ENCODE measurements around the gene VPS54.

The VPS54 gene, protein sequence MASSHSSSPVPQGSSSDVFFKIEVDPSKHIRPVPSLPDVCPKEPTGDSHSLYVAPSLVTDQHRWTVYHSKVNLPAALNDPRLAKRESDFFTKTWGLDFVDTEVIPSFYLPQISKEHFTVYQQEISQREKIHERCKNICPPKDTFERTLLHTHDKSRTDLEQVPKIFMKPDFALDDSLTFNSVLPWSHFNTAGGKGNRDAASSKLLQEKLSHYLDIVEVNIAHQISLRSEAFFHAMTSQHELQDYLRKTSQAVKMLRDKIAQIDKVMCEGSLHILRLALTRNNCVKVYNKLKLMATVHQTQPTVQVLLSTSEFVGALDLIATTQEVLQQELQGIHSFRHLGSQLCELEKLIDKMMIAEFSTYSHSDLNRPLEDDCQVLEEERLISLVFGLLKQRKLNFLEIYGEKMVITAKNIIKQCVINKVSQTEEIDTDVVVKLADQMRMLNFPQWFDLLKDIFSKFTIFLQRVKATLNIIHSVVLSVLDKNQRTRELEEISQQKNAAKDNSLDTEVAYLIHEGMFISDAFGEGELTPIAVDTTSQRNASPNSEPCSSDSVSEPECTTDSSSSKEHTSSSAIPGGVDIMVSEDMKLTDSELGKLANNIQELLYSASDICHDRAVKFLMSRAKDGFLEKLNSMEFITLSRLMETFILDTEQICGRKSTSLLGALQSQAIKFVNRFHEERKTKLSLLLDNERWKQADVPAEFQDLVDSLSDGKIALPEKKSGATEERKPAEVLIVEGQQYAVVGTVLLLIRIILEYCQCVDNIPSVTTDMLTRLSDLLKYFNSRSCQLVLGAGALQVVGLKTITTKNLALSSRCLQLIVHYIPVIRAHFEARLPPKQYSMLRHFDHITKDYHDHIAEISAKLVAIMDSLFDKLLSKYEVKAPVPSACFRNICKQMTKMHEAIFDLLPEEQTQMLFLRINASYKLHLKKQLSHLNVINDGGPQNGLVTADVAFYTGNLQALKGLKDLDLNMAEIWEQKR

DNA sequence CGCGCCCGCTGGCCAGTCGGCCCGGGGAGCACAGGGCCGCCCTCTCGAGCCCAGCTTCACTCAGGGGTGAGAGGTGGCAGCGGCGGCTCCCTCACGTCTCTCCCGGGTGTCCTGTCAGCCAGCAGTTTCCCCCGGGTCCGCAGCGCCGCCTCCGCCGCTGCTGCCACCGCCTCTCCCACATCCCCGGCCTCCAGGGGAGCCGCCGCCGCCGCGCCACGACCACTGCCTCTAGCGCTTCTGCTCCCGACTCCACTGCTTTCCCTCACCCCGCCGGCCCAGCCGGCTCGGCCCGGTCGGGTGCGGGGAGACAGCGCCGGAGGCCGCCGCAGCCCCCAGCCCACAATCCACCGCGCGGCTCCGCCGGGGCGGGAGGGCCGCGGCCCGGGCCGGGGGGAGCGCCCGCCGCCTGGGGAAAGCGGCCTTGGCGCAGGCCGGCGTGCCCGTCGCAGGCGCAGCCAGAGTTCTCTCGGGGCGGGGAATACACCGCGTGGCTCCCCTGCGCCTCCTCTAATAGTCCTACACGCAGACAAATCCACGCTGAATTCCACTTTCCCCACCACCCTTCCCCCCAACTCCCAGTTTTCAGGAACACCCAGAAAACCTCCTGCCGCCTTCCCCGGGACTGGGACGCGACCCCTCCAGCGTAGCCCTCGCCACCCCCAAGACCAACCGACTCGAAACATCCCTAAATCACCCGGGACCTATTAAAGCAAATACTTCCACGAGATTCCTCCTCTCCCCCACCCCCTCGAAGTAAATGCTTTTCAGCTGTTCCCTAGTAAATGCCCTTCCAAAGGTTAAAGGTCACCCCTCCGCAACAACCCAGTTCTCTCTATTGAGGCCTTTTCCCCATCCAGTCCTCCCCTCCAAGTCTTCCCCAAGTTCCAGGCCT lies at the start of gene VPS54:
VPS54 (minus strand) TSS at position 346 of the 892 bp plus-strand sequence. CDS start 35,429 bp downstream, outside the sequence.
- Histone ChIP-seq H3K27me3 (ENCODE audit: control insufficient read depth in 1 of 2, insufficient read depth in 2 of 2, low read length in 2 of 2) (no peaks in the 10 kb centered on the region), H3K36me3 (ENCODE audit: control insufficient read depth in 1 of 2, insufficient read depth in 2 of 2, low read length in 2 of 2) (no peaks in the 10 kb centered on the region), H3K4me3 (ENCODE audit: low read depth in 1 of 2, low read length in 2 of 2) (peak within 1 kb of the TSS; percentile 78 to 90), H3K4me1 (ENCODE audit: control insufficient read depth in 1 of 2, insufficient read depth in 2 of 2, low read length in 2 of 2) (peaks cover 16 to 32% of the 10 kb centered on the region in 2 donors), H3K9me3 (ENCODE audit: control insufficient read depth in 1 of 2, low read length in 2 of 2) (no peaks in the 10 kb centered on the region), H3K9ac (ENCODE audit: low read depth in 1 of 2, low read length in 2 of 2) (peak within 1 kb of the TSS; percentile 76 to 81), H3K27ac (ENCODE audit: low read depth, low read length) (peak within 1 kb of the TSS; percentile 92)

DNA sequence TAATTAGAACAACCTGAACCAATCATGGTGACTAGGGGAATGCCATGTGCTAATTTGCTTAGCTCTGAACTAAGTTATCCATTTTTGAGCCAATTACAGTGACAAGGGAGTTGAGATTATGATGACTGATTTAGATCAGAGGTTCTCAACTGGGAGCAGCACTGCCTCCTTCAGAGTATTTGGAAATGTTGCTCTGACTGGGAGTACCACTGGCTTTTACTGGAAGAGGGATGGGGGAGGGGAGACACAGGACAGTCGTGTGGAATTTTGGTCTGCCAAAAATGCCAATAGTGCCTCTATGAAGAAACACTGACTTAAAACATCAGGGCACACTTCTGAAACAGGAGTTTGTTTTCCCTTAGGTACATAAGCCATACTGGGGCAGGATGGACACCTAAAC lies 48.1 kb upstream of the VPS54 start:
- no peak overlapping the region for H3K27ac ChIP-seq (ENCODE audit: low read depth, low read length)
- H3K4me3 ChIP-seq (ENCODE audit: low read depth in 1 of 2, low read length in 2 of 2): no peak overlapping the region
- H3K27me3 ChIP-seq (ENCODE audit: control insufficient read depth in 1 of 2, insufficient read depth in 2 of 2, low read length in 2 of 2): no peaks in the 10 kb centered on the region
- H3K9ac ChIP-seq (ENCODE audit: low read depth in 1 of 2, low read length in 2 of 2): no peak overlapping the region
- no peaks in the 10 kb centered on the region for H3K36me3 ChIP-seq (ENCODE audit: control insufficient read depth in 1 of 2, insufficient read depth in 2 of 2, low read length in 2 of 2)
- no peaks in the 10 kb centered on the region for H3K9me3 ChIP-seq (ENCODE audit: control insufficient read depth in 1 of 2, low read length in 2 of 2)
- peaks cover 8 to 10% of the 10 kb centered on the region in 2 donors for H3K4me1 ChIP-seq (ENCODE audit: control insufficient read depth in 1 of 2, insufficient read depth in 2 of 2, low read length in 2 of 2)

DNA sequence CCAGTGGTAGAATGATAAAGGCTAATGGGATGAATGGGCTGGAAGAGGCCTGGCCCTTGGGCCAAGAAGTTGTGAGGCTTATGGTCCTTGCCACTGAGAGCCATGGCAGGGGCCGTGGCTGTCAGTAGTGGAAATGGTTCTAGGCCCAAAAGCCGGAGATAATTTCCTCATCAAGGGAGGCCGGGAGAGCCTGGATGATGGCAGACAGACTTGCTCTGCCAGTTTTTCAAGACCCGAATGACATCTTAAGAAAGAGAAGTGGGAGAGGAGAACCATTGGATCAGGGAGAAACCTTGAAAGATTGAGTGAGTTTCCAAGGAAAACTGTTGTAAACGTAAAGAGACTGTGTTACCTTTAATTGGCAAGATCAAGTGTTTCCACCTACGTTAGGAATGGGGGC lies 46.3 kb upstream of the VPS54 start:
- no peaks in the 10 kb centered on the region for H3K36me3 ChIP-seq (ENCODE audit: control insufficient read depth in 1 of 2, insufficient read depth in 2 of 2, low read length in 2 of 2)
- no peak overlapping the region for H3K4me3 ChIP-seq (ENCODE audit: low read depth in 1 of 2, low read length in 2 of 2)
- H3K27me3 ChIP-seq (ENCODE audit: control insufficient read depth in 1 of 2, insufficient read depth in 2 of 2, low read length in 2 of 2): no peaks in the 10 kb centered on the region
- no peak overlapping the region for H3K9ac ChIP-seq (ENCODE audit: low read depth in 1 of 2, low read length in 2 of 2)
- no peaks in the 10 kb centered on the region for H3K9me3 ChIP-seq (ENCODE audit: control insufficient read depth in 1 of 2, low read length in 2 of 2)
- no peak overlapping the region for H3K27ac ChIP-seq (ENCODE audit: low read depth, low read length)
- H3K4me1 ChIP-seq (ENCODE audit: control insufficient read depth in 1 of 2, insufficient read depth in 2 of 2, low read length in 2 of 2): peaks cover 8 to 10% of the 10 kb centered on the region in 2 donors

DNA sequence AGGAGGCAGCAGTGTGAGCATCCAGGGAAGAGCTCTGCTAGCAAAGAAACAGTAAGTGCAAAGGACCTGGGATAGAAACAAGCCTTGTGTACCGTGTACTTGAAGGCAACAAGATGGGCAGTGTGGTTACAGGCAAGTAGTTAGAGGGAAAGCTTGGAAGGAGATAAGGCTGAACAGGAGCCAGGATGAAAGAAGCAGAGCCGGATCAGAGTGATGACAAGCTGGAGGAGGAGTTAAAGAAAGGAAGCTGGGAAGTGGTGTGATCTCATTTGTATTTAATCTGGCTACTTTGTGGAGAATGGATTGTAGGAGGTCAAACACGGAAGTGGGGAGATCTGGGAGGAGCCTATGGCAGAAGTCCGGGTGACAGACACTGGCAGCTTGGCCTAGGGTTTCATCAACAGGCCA lies 44.7 kb upstream of the VPS54 start:
- no peak overlapping the region for H3K27ac ChIP-seq (ENCODE audit: low read depth, low read length)

DNA sequence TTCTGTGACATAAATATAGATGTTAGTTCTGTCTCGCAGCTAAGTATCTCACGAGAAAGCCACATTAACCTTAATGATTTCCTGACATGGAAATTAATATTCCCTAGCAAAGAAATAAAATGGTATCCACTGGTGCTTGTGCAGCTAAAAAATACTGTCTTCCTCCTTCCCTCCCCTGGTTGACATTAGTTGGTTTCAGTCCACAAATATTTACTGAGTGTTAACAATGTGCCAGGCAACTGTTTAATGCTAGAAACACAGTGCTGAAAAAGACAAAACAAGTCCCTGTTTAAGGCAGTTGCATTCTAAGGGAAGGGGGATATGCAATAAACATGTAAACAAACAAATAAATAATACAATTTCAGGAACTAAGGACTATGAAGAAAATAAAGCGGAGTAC lies 44.2 kb upstream of the VPS54 start:
- Histone ChIP-seq H3K4me3 (ENCODE audit: low read depth in 1 of 2, low read length in 2 of 2) (no peak overlapping the region), H3K4me1 (ENCODE audit: control insufficient read depth in 1 of 2, insufficient read depth in 2 of 2, low read length in 2 of 2) (peaks cover 8 to 10% of the 10 kb centered on the region in 2 donors), H3K27me3 (ENCODE audit: control insufficient read depth in 1 of 2, insufficient read depth in 2 of 2, low read length in 2 of 2) (no peaks in the 10 kb centered on the region), H3K36me3 (ENCODE audit: control insufficient read depth in 1 of 2, insufficient read depth in 2 of 2, low read length in 2 of 2) (no peaks in the 10 kb centered on the region), H3K9me3 (ENCODE audit: control insufficient read depth in 1 of 2, low read length in 2 of 2) (no peaks in the 10 kb centered on the region), H3K9ac (ENCODE audit: low read depth in 1 of 2, low read length in 2 of 2) (no peak overlapping the region), H3K27ac (ENCODE audit: low read depth, low read length) (no peak overlapping the region)

More for the DNA sequence above, 44.7 kb upstream of the VPS54 start:
- Histone ChIP-seq H3K4me3 (ENCODE audit: low read depth in 1 of 2, low read length in 2 of 2) (no peak overlapping the region), H3K9me3 (ENCODE audit: control insufficient read depth in 1 of 2, low read length in 2 of 2) (no peaks in the 10 kb centered on the region), H3K36me3 (ENCODE audit: control insufficient read depth in 1 of 2, insufficient read depth in 2 of 2, low read length in 2 of 2) (no peaks in the 10 kb centered on the region), H3K27me3 (ENCODE audit: control insufficient read depth in 1 of 2, insufficient read depth in 2 of 2, low read length in 2 of 2) (no peaks in the 10 kb centered on the region), H3K9ac (ENCODE audit: low read depth in 1 of 2, low read length in 2 of 2) (no peak overlapping the region), H3K4me1 (ENCODE audit: control insufficient read depth in 1 of 2, insufficient read depth in 2 of 2, low read length in 2 of 2) (peaks cover 8 to 10% of the 10 kb centered on the region in 2 donors)

DNA sequence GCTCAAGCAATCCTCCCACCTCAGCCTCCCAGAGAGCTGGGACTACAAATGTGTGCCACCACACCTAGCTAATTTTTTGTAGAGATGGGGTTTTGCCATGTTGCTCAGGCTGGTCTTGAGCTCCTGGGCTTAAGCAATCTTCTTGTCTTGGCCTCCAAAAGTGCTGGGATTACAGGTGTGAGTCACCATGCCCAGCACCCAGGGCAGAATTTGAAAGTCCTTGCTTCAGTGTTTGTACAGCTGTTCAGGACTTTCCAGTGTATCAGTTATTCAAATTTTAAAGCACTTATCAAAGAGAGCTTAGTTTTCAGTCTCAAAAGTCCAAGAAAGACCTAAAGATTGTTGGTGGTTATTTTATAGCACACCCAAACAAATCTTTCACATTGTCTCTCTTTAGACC lies 43.6 kb upstream of the VPS54 start:
- Histone ChIP-seq H3K36me3 (ENCODE audit: control insufficient read depth in 1 of 2, insufficient read depth in 2 of 2, low read length in 2 of 2) (no peaks in the 10 kb centered on the region), H3K4me1 (ENCODE audit: control insufficient read depth in 1 of 2, insufficient read depth in 2 of 2, low read length in 2 of 2) (peaks cover 8 to 10% of the 10 kb centered on the region in 2 donors), H3K27ac (ENCODE audit: low read depth, low read length) (no peak overlapping the region), H3K27me3 (ENCODE audit: control insufficient read depth in 1 of 2, insufficient read depth in 2 of 2, low read length in 2 of 2) (no peaks in the 10 kb centered on the region), H3K9me3 (ENCODE audit: control insufficient read depth in 1 of 2, low read length in 2 of 2) (no peaks in the 10 kb centered on the region), H3K4me3 (ENCODE audit: low read depth in 1 of 2, low read length in 2 of 2) (no peak overlapping the region), H3K9ac (ENCODE audit: low read depth in 1 of 2, low read length in 2 of 2) (no peak overlapping the region)

DNA sequence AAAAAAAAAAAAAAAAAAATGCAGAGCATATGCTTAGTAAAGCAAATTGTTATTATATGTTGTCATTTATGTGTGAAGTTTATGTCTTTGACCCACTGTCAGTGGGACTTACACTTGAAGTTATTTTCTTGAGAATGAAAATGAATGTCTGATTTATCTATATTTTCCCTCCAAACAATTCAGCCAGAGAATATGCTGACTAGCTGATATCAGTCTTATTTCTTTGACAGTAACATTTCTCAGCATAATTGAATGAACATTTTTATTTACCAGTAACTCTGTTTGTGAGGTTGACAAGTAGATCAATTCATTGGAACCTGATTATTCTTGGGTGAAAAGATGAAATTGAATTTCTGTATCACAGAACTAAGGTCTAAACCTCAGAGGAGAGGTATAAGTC lies 40.0 kb upstream of the VPS54 start:
- H3K4me3 ChIP-seq (ENCODE audit: low read depth in 1 of 2, low read length in 2 of 2): no peak overlapping the region
- no peak overlapping the region for H3K27ac ChIP-seq (ENCODE audit: low read depth, low read length)
- no peaks in the 10 kb centered on the region for H3K36me3 ChIP-seq (ENCODE audit: control insufficient read depth in 1 of 2, insufficient read depth in 2 of 2, low read length in 2 of 2)
- H3K4me1 ChIP-seq (ENCODE audit: control insufficient read depth in 1 of 2, insufficient read depth in 2 of 2, low read length in 2 of 2): peaks cover 8 to 10% of the 10 kb centered on the region in 2 donors
- no peaks in the 10 kb centered on the region for H3K27me3 ChIP-seq (ENCODE audit: control insufficient read depth in 1 of 2, insufficient read depth in 2 of 2, low read length in 2 of 2)
- no peak overlapping the region for H3K9ac ChIP-seq (ENCODE audit: low read depth in 1 of 2, low read length in 2 of 2)
- H3K9me3 ChIP-seq (ENCODE audit: control insufficient read depth in 1 of 2, low read length in 2 of 2): no peaks in the 10 kb centered on the region

DNA sequence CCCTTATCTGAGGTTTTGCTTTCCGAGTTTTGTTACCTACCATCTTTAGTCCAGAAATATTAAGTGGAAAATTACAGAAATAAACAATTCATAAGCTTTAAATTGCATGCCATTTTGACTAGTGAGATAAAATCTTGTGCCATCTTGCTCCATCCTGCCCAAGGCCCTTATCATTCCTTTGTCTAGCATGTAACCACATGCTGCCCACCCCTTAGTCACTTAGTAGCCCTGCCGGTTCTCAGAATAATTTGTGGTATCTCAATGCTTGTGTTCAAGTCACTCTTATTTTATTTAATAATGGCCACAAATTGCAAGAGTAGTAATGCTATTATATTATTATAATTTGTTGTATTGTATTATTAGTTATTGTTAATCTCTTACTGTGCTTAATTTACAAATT lies 36.8 kb upstream of the VPS54 start:
- no peak overlapping the region for H3K27ac ChIP-seq (ENCODE audit: low read depth, low read length)
- H3K9me3 ChIP-seq (ENCODE audit: control insufficient read depth in 1 of 2, low read length in 2 of 2): no peaks in the 10 kb centered on the region
- no peaks in the 10 kb centered on the region for H3K27me3 ChIP-seq (ENCODE audit: control insufficient read depth in 1 of 2, insufficient read depth in 2 of 2, low read length in 2 of 2)
- H3K4me3 ChIP-seq (ENCODE audit: low read depth in 1 of 2, low read length in 2 of 2): no peak overlapping the region
- peaks cover 0 to 4% of the 10 kb centered on the region in 2 donors for H3K4me1 ChIP-seq (ENCODE audit: control insufficient read depth in 1 of 2, insufficient read depth in 2 of 2, low read length in 2 of 2)
- H3K36me3 ChIP-seq (ENCODE audit: control insufficient read depth in 1 of 2, insufficient read depth in 2 of 2, low read length in 2 of 2): no peaks in the 10 kb centered on the region
- no peak overlapping the region for H3K9ac ChIP-seq (ENCODE audit: low read depth in 1 of 2, low read length in 2 of 2)

DNA sequence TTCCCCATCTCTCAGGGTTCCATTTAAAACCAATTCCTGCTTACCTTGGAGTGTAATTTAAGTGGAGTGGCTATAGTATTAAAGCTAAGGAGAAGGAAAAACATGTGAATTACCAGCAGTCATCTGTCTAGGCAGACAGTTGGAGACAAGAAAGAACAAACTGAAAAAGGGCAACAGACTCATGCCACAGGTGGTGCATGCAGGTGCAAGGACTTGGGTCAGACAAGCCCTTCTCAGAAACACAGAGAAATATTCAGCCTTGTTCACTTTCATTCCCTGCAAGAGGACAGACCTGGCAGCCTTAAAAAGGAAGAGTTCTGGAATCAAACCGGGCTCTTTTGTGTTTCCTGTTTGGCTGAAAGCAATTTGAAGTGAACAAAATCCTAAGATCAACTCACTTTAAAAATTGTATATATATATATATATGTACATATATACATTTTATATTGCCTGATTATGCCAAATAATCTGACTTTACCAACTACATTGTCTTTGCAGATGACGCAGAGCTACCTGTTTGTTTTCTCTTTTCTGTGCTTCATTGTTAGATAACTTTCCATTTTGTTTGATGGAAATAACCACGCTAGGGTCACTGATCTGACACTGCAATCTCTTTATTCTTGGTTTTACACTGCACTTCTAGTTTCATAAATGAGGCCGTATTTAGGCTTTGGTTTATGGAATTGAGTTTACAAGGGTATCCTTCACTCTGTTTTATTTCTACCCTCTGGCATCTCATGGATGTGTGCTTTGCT lies 35.1 kb upstream of the VPS54 start:
- H3K9ac ChIP-seq (ENCODE audit: low read depth in 1 of 2, low read length in 2 of 2): no peak overlapping the region
- H3K27ac ChIP-seq (ENCODE audit: low read depth, low read length): no peak overlapping the region
- H3K4me1 ChIP-seq (ENCODE audit: control insufficient read depth in 1 of 2, insufficient read depth in 2 of 2, low read length in 2 of 2): peaks cover 3 to 11% of the 10 kb centered on the region in 2 donors

More for the DNA sequence above, 35.1 kb upstream of the VPS54 start:
- Histone ChIP-seq H3K27me3 (ENCODE audit: control insufficient read depth in 1 of 2, insufficient read depth in 2 of 2, low read length in 2 of 2) (no peaks in the 10 kb centered on the region), H3K9me3 (ENCODE audit: control insufficient read depth in 1 of 2, low read length in 2 of 2) (no peaks in the 10 kb centered on the region), H3K4me3 (ENCODE audit: low read depth in 1 of 2, low read length in 2 of 2) (no peak overlapping the region), H3K36me3 (ENCODE audit: control insufficient read depth in 1 of 2, insufficient read depth in 2 of 2, low read length in 2 of 2) (no peaks in the 10 kb centered on the region)
